ENCODE data around the gene NET1.

- TF ChIP-seq CTCF (IDR thresholded peaks at IDR 0.05), result no peak
- TF ChIP-seq POLR2A (IDR thresholded peaks at IDR 0.05), result no peak
Measured at GRCh38 chr10:5387169-5387568, 25.2 kb upstream of the NET1 start.
